Measurements from ENCODE around the gene ACKR4. TPM values are rescaled to one million over a fixed set of nuclear protein-coding genes. Genes with fewer than 3 reads are reported as not detected.

ACKR4 gene
- total RNA-seq, 6 experiments from 2014 or later: 0.15 to 0.30 (median 0.19) TPM; not detected in 1

DNA sequence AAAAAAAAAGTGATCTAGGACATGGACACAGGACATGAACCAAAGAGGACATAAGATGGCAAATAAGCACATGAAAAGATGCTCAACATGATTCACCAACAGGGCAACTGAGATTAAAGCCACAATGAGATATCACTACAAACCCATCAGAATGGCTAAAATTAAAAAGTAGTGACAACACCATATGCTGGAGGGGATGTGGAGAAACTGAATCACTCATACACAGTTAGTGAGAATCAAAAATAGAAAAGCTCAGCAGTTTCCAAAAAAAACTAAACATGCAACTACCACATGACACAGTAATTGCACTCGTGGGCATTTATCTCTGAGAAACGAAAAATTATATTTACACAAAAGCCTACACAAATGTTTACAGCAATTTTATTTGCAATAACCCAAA lies 27.9 kb upstream of the ACKR4 start:
- ATAC-seq (peak in 1 of 4 donors; percentile 47), DNase-seq (no peak)
- no peak for TF ChIP-seq POLR2A (IDR thresholded peaks at IDR 0.05)
- TF ChIP-seq, protein P1, sequence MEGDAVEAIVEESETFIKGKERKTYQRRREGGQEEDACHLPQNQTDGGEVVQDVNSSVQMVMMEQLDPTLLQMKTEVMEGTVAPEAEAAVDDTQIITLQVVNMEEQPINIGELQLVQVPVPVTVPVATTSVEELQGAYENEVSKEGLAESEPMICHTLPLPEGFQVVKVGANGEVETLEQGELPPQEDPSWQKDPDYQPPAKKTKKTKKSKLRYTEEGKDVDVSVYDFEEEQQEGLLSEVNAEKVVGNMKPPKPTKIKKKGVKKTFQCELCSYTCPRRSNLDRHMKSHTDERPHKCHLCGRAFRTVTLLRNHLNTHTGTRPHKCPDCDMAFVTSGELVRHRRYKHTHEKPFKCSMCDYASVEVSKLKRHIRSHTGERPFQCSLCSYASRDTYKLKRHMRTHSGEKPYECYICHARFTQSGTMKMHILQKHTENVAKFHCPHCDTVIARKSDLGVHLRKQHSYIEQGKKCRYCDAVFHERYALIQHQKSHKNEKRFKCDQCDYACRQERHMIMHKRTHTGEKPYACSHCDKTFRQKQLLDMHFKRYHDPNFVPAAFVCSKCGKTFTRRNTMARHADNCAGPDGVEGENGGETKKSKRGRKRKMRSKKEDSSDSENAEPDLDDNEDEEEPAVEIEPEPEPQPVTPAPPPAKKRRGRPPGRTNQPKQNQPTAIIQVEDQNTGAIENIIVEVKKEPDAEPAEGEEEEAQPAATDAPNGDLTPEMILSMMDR (IDR thresholded peaks at IDR 0.05): no peak
- intact Hi-C loops (cut with DNase I): no loop called here
- Histone ChIP-seq H3K9me3 (no peaks in the 10 kb centered on the region), H3K4me1 (no peaks in the 10 kb centered on the region), H3K27ac (no peak overlapping the region), H3K36me3 (peaks cover 0 to 10% (median 3%) of the 10 kb centered on the region in 4 donors), H3K4me3 (no peak overlapping the region), H3K27me3 (no peaks in the 10 kb centered on the region)
- WGBS (ENCODE audit: insufficient coverage, low coverage, low lambda C conversion rate, missing lambda C conversion rate): 12% methylated on average over 2 of the region's 2 CpGs

DNA sequence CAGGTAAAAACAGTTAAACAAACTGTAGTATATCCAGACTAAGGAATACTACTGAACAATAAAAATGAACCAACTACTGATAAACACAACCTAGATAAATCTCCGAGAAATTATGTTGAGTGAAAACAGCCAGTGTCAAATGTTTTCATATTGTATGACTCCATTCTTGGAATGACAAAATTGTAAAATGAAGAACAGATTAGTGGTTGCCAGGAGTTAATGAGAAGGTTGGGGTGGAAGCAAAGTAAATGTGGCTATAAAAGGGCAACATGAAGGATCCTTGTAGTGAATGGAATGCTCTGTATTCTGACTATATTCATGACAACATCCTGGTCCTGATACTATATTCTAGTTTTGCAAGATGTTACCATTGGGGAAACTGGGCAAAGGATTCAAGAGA lies 27.5 kb upstream of the ACKR4 start:
- no peaks in the 10 kb centered on the region for H3K27me3 ChIP-seq
- H3K36me3 ChIP-seq: peaks cover 0 to 14% (median 2%) of the 10 kb centered on the region in 4 donors
- ATAC-seq (no peak), DNase-seq (no peak)
- no peak overlapping the region for H3K27ac ChIP-seq
- H3K4me1 ChIP-seq: no peaks in the 10 kb centered on the region
- no peak overlapping the region for H3K4me3 ChIP-seq
- 47% methylated on average over 1 of the region's 1 CpG for WGBS (ENCODE audit: insufficient coverage, low coverage, low lambda C conversion rate, missing lambda C conversion rate)
- intact Hi-C loops (cut with DNase I): no loop called here
- TF ChIP-seq, protein P1 (IDR thresholded peaks at IDR 0.05): no peak
- TF ChIP-seq POLR2A (IDR thresholded peaks at IDR 0.05): no peak
- H3K9me3 ChIP-seq: no peaks in the 10 kb centered on the region

DNA sequence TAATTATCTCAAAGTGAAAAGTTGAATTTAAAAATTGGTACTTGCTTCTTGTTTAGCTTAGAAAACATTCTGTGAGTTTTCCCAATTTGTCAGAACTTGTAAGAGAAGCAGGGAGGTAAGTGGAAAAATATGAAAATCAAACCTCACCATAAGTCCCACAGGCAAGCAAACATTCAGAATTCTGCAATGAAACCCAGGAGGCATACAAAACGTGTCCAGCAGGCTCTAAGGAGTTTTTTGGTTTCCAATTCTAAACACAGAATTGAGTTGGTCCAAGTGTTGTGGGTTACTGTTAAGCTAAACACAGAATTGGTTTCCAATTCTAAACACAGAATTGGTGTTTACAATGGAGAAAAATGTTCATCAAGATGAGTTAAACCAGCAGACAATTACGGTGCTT lies 27.1 kb upstream of the ACKR4 start:
- H3K4me3 ChIP-seq: no peak overlapping the region
- no peaks in the 10 kb centered on the region for H3K27me3 ChIP-seq
- H3K27ac ChIP-seq: no peak overlapping the region
- no peak for TF ChIP-seq POLR2A (IDR thresholded peaks at IDR 0.05)
- TF ChIP-seq, protein P1 (IDR thresholded peaks at IDR 0.05): no peak
- no peaks in the 10 kb centered on the region for H3K9me3 ChIP-seq
- ATAC-seq (no peak), DNase-seq (no peak)
- H3K36me3 ChIP-seq: peaks cover 0 to 19% (median 2%) of the 10 kb centered on the region in 4 donors
- intact Hi-C loops (cut with DNase I): no loop called here
- 83% methylated on average over 2 of the region's 2 CpGs for WGBS (ENCODE audit: insufficient coverage, low coverage, low lambda C conversion rate, missing lambda C conversion rate)
- H3K4me1 ChIP-seq: no peaks in the 10 kb centered on the region

DNA sequence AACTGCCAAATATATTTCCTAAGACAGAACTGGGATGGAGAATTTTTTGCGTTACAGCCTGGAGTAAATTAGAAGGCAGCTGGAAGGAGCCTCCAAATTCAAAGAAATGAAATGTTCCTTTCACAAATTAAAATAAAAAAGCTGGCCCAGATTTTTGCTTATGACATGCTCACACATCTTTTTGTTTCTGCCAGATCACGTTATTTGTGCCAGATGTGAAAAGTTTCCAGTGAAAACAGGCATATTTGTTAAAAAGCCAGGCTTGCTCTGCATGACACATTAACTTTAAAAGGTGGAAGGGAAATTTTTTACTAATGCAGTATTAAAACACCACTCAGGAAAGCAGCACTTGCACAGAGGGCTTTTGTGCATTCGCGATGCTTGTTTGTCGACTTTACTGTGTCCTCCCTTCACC lies 23.3 kb upstream of the ACKR4 start:
- 85% methylated on average over 5 of the region's 5 CpGs for WGBS (ENCODE audit: insufficient coverage, low coverage, low lambda C conversion rate, missing lambda C conversion rate)
- intact Hi-C loops (cut with DNase I): no loop called here
- Histone ChIP-seq H3K27me3 (no peaks in the 10 kb centered on the region), H3K36me3 (peaks cover 0 to 46% (median 14%) of the 10 kb centered on the region in 4 donors), H3K4me1 (no peaks in the 10 kb centered on the region), H3K9me3 (no peaks in the 10 kb centered on the region), H3K4me3 (no peak overlapping the region), H3K27ac (no peak overlapping the region)
- ATAC-seq (no peak), DNase-seq (no peak)
- no peak for TF ChIP-seq POLR2A (IDR thresholded peaks at IDR 0.05)
- TF ChIP-seq, protein P1 (IDR thresholded peaks at IDR 0.05): no peak

DNA sequence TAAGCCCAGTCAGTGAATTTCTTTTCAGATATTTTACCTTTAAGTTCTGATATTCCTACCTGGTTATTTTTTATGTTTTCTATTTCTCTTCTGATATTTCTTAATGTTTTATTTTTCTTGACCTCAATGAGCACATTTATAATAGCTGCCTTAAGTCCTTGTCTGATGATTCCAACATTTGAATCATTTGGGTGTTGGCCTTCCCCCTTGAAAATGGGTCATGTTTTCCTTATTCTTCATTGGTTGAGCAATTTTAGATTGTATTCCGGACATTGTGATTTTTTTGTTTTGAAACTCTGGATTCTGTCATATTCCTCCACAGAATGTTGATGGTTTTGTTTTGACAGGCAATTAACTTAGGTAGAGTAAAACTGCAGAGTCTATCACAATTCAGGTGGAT lies 9.7 kb upstream of the ACKR4 start:
- intact Hi-C loops (cut with DNase I): no loop called here
- Histone ChIP-seq H3K4me1 (no peaks in the 10 kb centered on the region), H3K9me3 (no peaks in the 10 kb centered on the region), H3K4me3 (no peak overlapping the region), H3K27me3 (no peaks in the 10 kb centered on the region), H3K27ac (no peak overlapping the region), H3K36me3 (peaks cover 0 to 6% (median 0%) of the 10 kb centered on the region in 4 donors)
- TF ChIP-seq, protein P1 (IDR thresholded peaks at IDR 0.05): no peak
- TF ChIP-seq POLR2A (IDR thresholded peaks at IDR 0.05): no peak
- DNase-seq: no peak
- ATAC-seq: no peak
- WGBS (ENCODE audit: insufficient coverage, low coverage, low lambda C conversion rate, missing lambda C conversion rate): 83% methylated on average over 1 of the region's 1 CpG

All from right lobe of liver (tissue), 6 donors.